MCF 10A (cell line): ENCODE data around the gene ERCC1. TPM values are rescaled to one million over a fixed set of nuclear protein-coding genes. Genes with fewer than 3 reads are reported as not detected.

Source experiments
- BruUV-seq: library from RNA; stranded (reverse); fragments of 400-500 nt; replicated peaks from 2 replicates; lab custom pipeline; 2021; lab: Mats Ljungman, UMichigan
- CTCF ChIA-PET: fragments of 300-600 bp; sonication (Branson Sonifier 250); formaldehyde crosslinking; extraction: SDS; loops from one replicate; lab custom pipeline; 2021; ENCODE audit warnings: antibody characterized with exemption, inconsistent platforms; lab: Yijun Ruan, JAX
- POLR2A ChIA-PET: fragments of 300-600, 350-650 bp; sonication (Branson Sonifier 250); formaldehyde crosslinking; extraction: SDS; loops from one replicate; lab custom pipeline; 2020; ENCODE audit warnings: antibody characterized with exemption, inconsistent platforms; lab: Yijun Ruan, JAX
- DNase-seq: peaks from one replicate; pipeline ENCODE4 v3.0.0-alpha.2; 2018; ENCODE audit not compliant: unreplicated experiment
- H3K27ac Mint-ChIP-seq: one replicate; pipeline ENCODE4 v1.8.0; 2022; ENCODE audit warnings: mild to moderate bottlenecking, low read depth, mixed read lengths; ENCODE audit not compliant: unreplicated experiment
- H3K27me3 Mint-ChIP-seq: one replicate; pipeline ENCODE4 v1.8.0; 2022; ENCODE audit warnings: mixed read lengths; ENCODE audit not compliant: insufficient read depth, unreplicated experiment
- H3K36me3 Mint-ChIP-seq: one replicate; pipeline ENCODE4 v1.8.0; 2022; ENCODE audit warnings: mild to moderate bottlenecking, moderate library complexity, mixed read lengths; ENCODE audit not compliant: insufficient read depth, unreplicated experiment
- H3K4me1 Mint-ChIP-seq: one replicate; pipeline ENCODE4 v1.8.0; 2022; ENCODE audit warnings: mixed read lengths; ENCODE audit not compliant: insufficient read depth, unreplicated experiment
- H3K4me3 Mint-ChIP-seq: one replicate; pipeline ENCODE4 v1.8.0; 2022; ENCODE audit warnings: mild to moderate bottlenecking, moderate library complexity, mixed read lengths; ENCODE audit not compliant: unreplicated experiment
- H3K9me3 Mint-ChIP-seq: one replicate; pipeline ENCODE4 v1.8.0; 2022; ENCODE audit warnings: mixed read lengths; ENCODE audit not compliant: unreplicated experiment
- intact Hi-C: fragments of 100-400 bp; cut with micrococcal nuclease; formaldehyde crosslinking; loops from 2 replicates; pipeline ENCODE4 v1.14.1; 2022
- microRNA-seq: library from miRNA; unstranded; fragments of <30 nt; microRNA quantifications from one replicate; pipeline ENCODE4 v1.2.0, GENCODE V29; 2022
- total RNA-seq: library from RNA; stranded (reverse); gene quantifications from 2 replicates; pipeline ENCODE4 v1.2.3, GENCODE V29; 2022
- TF ChIP-seq, protein P1 (sequence below): fragments of 200-600 bp; IDR thresholded peaks from one replicate; pipeline ENCODE4 v1.8.0; 2022; ENCODE audit warnings: antibody characterized with exemption, mild to moderate bottlenecking; ENCODE audit not compliant: unreplicated experiment

The ERCC1 gene
- total RNA-seq, 1 experiment from 2014 or later, result 227 TPM

DNA sequence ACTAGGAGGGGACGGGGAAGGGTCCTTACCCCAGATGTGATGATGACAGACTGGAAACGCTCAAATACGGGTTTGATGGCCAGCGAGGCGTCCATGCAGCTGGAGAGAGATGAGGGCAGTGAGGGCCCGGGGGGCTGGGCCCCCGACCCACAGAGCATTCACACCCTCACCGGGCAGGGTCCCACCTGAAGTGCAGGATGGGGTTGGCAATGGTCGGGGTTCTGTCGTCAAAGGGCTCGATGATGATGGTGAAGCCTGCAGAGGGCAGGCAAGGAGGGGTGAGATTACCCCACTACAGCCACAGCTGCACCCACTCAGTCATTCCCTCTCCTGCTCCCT lies 66.3 kb downstream of the ERCC1 start:
- Mint-ChIP-seq H3K27ac (peak overlapping the region; percentile 59), H3K4me3 (no peak overlapping the region), H3K4me1 (no peaks in the 10 kb centered on the region), H3K27me3 (no peaks in the 10 kb centered on the region), H3K9me3 (no peaks in the 10 kb centered on the region), H3K36me3 (peaks cover 20% of the 10 kb centered on the region)
- BruUV-seq, result no TSS peak
- intact Hi-C loops, result no loop called here
- DNase-seq, result no peak
- ChIA-PET CTCF (interaction anchor here (0.9 kb wide), 1 partner anchor 121 kb away, joined by 3 read pairs; no protein-coding TSS in a partner anchor), POLR2A (interaction anchor here (0.6 to 0.9 kb wide), 2 partner anchors 10 to 11 kb away, joined by 3 read pairs; no protein-coding TSS in a partner anchor)
- TF ChIP-seq, protein P1, sequence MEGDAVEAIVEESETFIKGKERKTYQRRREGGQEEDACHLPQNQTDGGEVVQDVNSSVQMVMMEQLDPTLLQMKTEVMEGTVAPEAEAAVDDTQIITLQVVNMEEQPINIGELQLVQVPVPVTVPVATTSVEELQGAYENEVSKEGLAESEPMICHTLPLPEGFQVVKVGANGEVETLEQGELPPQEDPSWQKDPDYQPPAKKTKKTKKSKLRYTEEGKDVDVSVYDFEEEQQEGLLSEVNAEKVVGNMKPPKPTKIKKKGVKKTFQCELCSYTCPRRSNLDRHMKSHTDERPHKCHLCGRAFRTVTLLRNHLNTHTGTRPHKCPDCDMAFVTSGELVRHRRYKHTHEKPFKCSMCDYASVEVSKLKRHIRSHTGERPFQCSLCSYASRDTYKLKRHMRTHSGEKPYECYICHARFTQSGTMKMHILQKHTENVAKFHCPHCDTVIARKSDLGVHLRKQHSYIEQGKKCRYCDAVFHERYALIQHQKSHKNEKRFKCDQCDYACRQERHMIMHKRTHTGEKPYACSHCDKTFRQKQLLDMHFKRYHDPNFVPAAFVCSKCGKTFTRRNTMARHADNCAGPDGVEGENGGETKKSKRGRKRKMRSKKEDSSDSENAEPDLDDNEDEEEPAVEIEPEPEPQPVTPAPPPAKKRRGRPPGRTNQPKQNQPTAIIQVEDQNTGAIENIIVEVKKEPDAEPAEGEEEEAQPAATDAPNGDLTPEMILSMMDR, result no peak

Small RNA genes lying within 50 kb of the gene (microRNA-seq; reads per million reads assigned to microRNA genes)
- gene MIR6088, result not detected

Other genes with a start within 250 kb of the ERCC1 start
- gene TRAPPC6A, start 245.7 kb downstream of the ERCC1 start, total RNA-seq, result 14.4 and 16.1 TPM in 2 replicates
- gene BLOC1S3, start 245.1 kb downstream of the ERCC1 start, total RNA-seq, result 14.0 and 18.1 TPM in 2 replicates
- gene EXOC3L2, start 178.5 kb downstream of the ERCC1 start, total RNA-seq, result not detected in 2 replicates
- 22.4 and 24.2 TPM in 2 replicates for gene MARK4, start 172.6 kb downstream of the ERCC1 start, total RNA-seq
- gene CKM, start 101.0 kb downstream of the ERCC1 start, total RNA-seq, result not detected in 2 replicates
- gene KLC3, start 83.2 kb downstream of the ERCC1 start, total RNA-seq, result 3.9 TPM in 2 replicates
- gene ERCC2, start 53.3 kb downstream of the ERCC1 start, total RNA-seq, result 19.2 and 27.8 TPM in 2 replicates
- gene PPP1R13L, start 18.8 kb downstream of the ERCC1 start, total RNA-seq, result 142 and 161 TPM in 2 replicates
- 9.6 and 17.6 TPM in 2 replicates for gene POLR1G, start 17.3 kb downstream of the ERCC1 start, total RNA-seq
- 13.3 and 29.3 TPM in 2 replicates for gene FOSB, start 44.1 kb upstream of the ERCC1 start, total RNA-seq
- gene RTN2, start 73.1 kb upstream of the ERCC1 start, total RNA-seq, result 3.5 and 5.1 TPM in 2 replicates
- 0.33 and 0.42 TPM in 2 replicates for gene PPM1N, start 74.5 kb upstream of the ERCC1 start, total RNA-seq
- 168 and 178 TPM in 2 replicates for gene VASP, start 83.6 kb upstream of the ERCC1 start, total RNA-seq
- 16.8 and 17.3 TPM in 2 replicates for gene OPA3, start 160.9 kb upstream of the ERCC1 start, total RNA-seq
- gene GPR4, start 178.3 kb upstream of the ERCC1 start, total RNA-seq, result not detected in 2 replicates
- 110 and 137 TPM in 2 replicates for gene EML2, start 215.5 kb upstream of the ERCC1 start, total RNA-seq
- gene GIPR, start 244.3 kb upstream of the ERCC1 start, total RNA-seq, result not detected in 2 replicates